HT1080 (cell line): ENCODE measurements around the gene ACER1. TPM values are rescaled to one million over a fixed set of nuclear protein-coding genes. Genes with fewer than 3 reads are reported as not detected.

Source experiments
- DNase-seq: peaks from one replicate; pipeline ENCODE4 v3.0.0-alpha.2; 2015; ENCODE audit warnings: low read depth
- total RNA-seq: library from RNA; depleted of rRNA; stranded (reverse); fragments of >200 nt; shearing (Covaris generic); gene quantifications from 2 replicates; pipeline ENCODE4 v1.2.3, GENCODE V29; 2014; rRNA removed

The ACER1 gene
- total RNA-seq, 1 experiment from 2014 or later = not detected

DNA sequence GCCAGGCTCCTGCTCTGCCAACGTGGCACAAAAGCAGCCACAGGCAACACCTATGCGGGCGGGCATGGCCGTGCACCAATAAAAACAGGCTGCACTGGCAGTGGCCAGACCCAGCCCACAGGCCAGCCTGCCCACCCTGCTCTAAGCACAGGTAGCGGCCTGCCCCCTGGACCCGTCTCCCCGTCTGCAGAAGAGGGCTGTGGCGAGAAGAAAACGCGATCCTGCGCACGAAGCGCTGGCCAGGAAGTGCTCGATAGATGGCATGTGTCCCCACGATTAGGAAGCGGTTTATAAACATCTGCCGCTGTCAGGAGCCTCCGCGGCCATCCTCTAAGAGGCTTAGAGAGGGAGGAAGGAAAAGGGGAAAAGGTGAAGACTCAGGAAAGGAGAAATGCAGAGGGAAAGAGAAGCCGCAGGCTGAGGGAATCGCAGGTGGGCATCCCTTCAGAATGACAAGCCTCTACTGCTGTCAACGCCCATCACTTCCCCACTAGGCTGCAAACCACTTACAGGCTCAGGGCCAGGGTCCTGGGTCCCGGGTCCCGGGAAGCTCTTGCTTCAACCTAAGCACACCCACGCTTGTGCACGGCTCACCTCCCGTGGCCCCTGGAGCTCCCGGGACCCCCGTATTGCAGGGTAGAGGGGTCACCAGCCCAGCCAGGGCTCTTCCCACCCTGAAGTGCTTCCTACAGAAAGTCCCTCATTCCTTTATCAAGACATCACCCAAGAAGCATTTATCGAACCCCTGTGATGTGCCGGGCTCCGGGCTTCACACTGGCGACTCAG is 64.1 kb downstream of the ACER1 start:
- no peak for DNase-seq

DNA sequence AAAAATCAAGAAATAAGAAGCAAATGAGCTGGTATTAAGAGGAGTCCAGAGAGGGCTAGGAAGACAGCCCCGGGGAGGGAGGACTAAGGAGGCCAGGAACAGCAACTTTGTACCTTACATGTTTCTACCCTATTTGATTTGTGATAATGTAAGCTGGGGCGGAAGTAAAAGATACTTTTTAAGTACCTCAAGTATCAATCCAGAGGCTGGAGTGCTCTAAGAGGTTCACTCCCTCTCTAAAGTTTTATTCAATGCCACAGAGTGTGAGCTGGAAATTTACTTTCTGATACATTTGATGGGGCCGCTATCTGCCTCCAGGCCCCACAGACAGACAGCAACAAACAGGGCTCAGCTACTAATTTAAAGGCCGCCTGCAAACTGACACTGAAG is 65.0 kb downstream of the ACER1 start:
- no peak for DNase-seq

DNA sequence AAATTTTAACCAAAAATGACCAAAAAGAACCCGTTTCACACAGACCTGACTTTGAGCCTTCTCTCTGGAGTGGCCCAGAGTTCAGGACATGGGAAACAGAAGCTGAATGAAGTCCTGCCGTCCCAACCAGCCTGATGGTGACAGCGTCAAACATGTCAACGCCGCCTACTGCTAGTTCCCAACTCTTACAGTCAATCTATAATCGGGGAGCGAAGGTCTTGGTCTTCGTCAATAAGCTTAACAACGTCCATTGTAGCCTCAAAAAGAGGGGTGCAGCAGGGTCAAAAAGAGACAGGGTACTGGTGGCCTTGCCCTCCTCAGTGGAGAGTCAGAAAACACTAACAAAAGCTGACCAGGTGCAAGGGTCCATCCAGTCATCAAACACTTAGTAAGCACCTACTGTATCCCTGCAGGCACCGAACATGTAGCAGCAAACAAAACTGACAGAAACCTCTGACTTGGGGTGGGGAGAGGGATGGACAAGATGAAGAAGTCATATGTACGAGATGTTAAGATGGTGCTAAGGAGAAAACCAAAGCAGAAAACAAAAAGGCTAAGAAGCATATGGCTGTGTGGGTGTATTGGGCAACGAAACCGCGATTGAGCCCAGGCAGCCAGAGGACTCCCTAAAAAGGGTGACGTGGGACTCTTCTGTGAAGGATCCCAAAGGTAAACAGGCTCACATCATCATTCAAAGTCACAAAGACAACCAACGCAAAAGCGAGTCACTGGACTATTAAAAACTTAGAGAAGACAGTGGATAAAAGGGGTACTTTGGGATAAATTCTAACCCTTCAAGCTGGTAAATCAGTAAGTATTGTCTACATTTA is 65.6 kb downstream of the ACER1 start:
- DNase-seq = no peak

DNA sequence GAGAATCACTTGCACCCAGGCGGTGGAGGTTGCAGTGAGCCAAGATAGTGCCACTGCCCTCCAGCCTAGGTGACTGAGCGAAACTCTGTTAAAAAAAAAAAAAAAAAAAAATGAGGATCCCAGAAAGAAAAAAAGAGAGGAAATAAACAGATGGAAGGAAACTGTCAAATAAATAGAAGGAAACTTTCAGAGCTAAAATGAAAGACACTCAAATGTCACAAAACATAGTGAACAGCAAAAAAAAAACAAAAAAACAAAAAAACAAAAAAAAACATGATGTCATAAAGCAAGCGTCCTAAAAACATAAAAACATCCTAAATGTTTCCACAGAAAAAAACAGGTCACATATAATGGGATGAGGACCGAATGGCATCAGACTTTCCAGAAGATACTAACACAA is 68.6 kb downstream of the ACER1 start:
- DNase-seq = no peak

DNA sequence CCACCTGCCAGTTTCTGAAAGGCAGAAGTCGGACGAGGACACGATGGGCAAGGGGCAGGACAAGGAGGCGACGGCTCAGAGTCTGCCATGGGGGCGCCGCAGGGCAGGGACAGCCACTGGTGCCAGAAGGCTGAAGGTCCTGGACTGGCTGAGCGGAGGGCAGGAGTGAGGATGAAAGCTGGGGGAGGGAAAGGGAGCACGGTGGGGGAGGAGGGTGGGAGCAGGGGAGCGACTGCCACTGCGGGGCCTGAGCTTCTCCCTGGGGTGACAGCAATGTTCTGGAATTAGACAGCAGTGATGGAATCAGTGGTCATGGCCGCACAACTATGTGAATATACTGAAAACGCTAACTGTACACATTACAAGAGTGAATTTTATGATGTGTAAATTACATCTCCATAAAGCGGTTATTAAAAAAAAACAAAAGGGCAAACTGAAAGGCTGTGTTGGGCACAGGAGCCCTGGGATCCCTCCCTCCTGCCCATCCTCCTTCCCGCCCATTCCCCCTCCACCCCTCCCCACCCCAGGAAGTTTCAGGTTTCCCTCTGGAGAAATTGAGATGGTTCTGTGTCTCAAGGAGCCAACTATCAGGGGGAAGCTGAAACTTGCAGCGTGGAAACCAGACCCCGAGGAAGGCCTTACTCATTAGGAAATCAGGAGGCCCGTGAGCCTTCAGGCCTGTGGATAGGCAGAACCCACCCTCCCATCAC is 69.5 kb downstream of the ACER1 start:
- DNase-seq = no peak

DNA sequence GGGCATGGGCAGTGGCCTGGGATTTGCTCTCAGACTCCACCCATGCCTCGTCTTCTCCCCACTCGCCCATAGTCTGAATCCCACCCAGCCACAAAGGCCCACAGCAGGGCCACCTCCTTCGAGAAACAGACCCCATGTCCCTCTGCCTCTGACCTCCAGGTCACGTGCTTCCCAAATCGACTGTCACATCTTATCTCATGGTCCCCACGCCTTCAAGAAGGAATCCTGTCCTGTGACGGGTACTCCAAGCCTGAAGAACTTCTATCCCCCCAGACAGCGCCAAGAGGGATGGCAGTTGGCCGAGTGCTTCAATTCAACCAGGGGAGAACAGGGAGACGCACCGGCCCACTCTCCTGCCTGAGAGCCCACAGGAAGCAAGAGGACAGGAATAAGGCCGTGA is 70.1 kb downstream of the ACER1 start:
- DNase-seq = no peak

DNA sequence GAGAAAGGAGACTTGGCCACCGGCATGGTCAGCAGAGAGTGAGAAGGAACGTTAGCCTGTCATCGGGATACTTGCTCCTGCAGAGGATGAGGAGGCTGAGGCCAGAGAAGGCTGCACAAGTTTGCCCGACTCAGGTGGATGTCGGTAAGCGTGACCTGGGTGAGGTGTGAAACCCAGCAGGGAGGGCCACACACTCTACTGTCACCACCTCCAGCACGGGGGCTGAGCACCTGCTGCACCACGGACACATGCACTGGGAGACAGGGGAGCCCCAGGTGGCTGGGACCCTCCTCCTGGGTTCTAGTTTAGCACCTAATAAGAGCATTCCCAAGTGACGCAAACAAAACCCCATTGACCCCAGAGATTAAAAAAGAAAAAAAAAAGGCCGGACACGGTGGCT is 70.9 kb downstream of the ACER1 start:
- no peak for DNase-seq

DNA sequence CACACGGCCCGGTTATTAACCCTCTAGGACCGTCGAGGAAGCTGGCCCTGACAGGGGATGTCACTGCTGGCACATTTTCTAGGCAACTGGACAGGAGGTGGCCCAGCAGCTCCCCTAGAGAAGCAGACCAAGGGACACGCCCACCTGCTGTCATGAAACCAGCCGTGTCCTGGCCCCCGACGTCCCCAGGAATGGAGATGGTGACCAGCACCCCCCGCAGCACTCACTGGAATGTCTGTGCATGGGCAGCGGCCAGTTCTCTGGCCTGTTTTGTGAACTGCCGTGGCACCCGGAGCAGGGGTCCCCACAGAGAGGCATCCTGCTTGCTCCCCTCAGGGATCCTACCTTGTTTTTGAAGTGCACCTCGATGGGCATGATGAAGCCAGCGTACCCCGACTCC is 71.5 kb downstream of the ACER1 start:
- DNase-seq = no peak

DNA sequence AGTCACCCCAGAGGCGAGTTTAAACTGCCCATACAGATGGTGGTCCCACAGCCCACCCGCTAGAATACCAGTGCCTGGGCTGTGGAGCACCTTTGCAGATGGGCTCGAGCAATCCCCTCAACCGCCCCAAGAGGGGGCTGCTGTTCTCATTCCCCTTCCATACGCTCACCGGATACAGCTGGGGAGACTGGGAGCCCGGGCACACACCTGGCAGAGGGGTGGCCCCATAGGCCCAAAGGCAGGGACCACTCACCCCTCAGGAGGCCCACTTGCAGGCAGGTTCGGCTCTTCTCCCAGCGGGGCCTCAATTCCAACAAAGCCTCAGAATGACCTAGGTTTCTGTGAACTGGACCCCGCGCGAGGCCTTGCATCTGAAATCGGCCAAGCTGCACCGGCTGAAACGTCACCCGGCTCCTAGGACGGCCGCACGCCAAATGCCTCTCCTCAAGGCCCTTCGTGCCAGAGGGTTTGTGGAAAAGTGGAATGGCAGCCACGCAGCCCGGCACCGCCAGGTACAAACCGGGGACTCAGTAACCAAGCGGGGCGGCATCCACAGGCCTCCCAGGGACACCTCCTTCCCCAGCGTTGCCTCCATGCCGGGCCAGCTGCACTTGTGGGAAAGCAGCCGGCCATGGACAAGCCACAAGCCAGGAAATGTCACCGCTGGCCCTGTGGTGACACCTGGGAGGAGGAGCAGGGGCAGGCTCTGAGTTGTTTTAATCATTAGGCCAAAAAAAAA is 72.3 kb downstream of the ACER1 start:
- DNase-seq = peak; percentile 26

DNA sequence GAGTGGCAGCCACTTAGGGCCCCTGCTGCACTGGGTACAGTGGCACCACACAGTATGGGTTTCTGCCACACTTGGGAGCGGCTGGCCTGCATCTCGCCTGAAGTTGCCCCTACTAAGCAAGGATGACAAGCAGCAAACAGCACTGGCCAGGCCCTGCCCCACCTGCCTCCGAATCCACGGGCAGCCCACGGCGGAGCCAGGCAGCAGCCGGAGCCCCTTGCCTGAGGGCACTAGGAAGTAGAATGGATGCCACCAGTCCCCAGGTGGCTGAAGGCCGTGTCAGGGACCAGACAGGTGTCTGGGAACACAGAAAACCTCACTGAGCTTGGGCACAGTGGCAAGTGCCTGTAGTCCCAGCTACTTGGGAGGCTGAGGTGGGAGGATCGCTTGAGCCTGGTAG is 73.0 kb downstream of the ACER1 start:
- DNase-seq = no peak

DNA sequence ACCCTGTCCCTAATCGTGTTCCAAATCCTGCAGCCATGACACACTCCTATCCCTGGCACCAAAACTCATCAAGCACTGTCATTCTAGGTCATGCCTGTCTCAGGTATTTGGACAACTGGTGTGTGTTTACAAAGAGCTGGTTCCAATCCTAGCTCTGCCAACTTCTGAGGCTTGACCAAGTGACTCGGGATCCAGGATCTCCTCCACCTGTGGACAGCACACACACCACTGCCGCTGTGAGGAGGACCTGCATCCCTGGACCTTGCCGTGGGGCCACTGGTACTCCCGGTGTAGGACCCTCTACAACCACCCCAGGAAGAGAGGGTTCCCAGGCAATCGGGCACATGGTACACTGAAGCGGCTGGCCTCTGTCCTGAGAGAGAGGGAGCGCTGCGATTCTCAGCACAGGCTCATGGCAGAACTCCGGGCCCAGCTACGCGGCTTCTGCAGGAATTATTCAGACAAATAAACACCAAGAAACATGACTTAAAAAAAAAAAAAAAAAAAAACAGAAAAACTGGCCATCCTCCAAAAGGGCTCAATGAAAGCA is 74.0 kb downstream of the ACER1 start:
- no peak for DNase-seq

DNA sequence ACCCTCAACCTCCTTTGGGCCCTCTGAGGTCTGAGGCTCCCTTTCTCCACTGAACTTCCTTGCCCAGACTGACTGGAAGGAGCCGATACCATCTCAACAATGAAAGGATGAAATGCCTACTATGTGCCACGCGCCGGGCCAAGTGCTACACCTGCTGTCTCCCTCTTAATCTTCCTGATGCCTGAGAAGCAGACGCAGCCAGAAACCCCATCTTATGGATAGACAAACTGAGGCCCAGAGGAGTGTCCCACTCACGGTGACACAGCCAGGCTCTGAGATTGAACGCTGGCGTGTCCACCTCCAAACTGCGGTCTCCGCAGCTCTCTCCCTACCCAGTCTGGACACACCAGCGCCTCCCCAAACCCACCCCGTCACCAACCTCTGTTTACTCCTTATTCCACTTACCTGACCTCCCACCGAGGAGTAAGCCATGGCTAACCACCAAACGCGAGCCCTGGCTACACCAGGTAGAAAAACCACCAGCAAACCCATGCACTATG is 74.5 kb downstream of the ACER1 start:
- no peak for DNase-seq

Other genes with a start within 250 kb of the ACER1 start
- gene RFX2, start 223.1 kb downstream of the ACER1 start, total RNA-seq = 3.5 and 8.6 TPM in 2 replicates
- not detected in 2 replicates for gene ACSBG2, start 197.9 kb downstream of the ACER1 start, total RNA-seq
- 18.0 and 30.0 TPM in 2 replicates for gene MLLT1, start 53.6 kb downstream of the ACER1 start, total RNA-seq
- 141 and 155 TPM in 2 replicates for gene CLPP, start 27.9 kb upstream of the ACER1 start, total RNA-seq
- 15.0 and 20.3 TPM in 2 replicates for gene ALKBH7, start 39.2 kb upstream of the ACER1 start, total RNA-seq
- gene PSPN, start 42.3 kb upstream of the ACER1 start, total RNA-seq = 1.5 and 2.0 TPM in 2 replicates
- gene GTF2F1, start 59.6 kb upstream of the ACER1 start, total RNA-seq = 68.4 and 73.1 TPM in 2 replicates
- 207 and 270 TPM in 2 replicates for gene KHSRP, start 91.2 kb upstream of the ACER1 start, total RNA-seq
- gene SLC25A41, start 100.2 kb upstream of the ACER1 start, total RNA-seq = 0.18 TPM in 1 of 2 replicates, not detected in the other
- 34.8 and 39.5 TPM in 2 replicates for gene SLC25A23, start 126.2 kb upstream of the ACER1 start, total RNA-seq
- gene CRB3, start 130.7 kb upstream of the ACER1 start, total RNA-seq = not detected in 2 replicates
- 0.06 TPM in 1 of 2 replicates, not detected in the other for gene DENND1C, start 148.2 kb upstream of the ACER1 start, total RNA-seq
- 0.60 and 1.9 TPM in 2 replicates for gene TUBB4A, start 168.7 kb upstream of the ACER1 start, total RNA-seq
- 35.7 and 45.9 TPM in 2 replicates for gene TNFSF9, start 197.4 kb upstream of the ACER1 start, total RNA-seq